PC-9 (cell line): Measurements from ENCODE around the gene ATG9A.

ENCODE experiments used
- CTCF ChIP-seq: fragments of 200-600 bp; sonication (generic); conservative IDR thresholded peaks from 2 replicates; pipeline ENCODE4 v1.6.1; 2017; ENCODE audit warnings: mixed run types, antibody characterized with exemption, mild to moderate bottlenecking, moderate library complexity
- EZH2 ChIP-seq: fragments of 200-600 bp; sonication (generic); IDR thresholded peaks from 2 replicates; pipeline ENCODE4 v1.8.0; 2017; ENCODE audit warnings: antibody characterized with exemption, low read depth

GRCh38 chr2:219228041-219228910, 1.2 kb downstream of the ATG9A start:
- no peak for TF ChIP-seq CTCF
- no peak for TF ChIP-seq EZH2
